GM18517 (cell line): ENCODE data around the gene SYK.
"Not testable (repeated sequence)": the region's sequence is repeated elsewhere in the genome, so short reads cannot be mapped to it uniquely, and the experiment has no call there.

ENCODE experiments used
- ATAC-seq: cut with Tn5 transposase; IDR thresholded peaks from one replicate; pipeline ENCODE4 v1.9.1; 2021; ENCODE audit warnings: mild to moderate bottlenecking, moderate library complexity; ENCODE audit not compliant: unreplicated experiment

SYK gene

DNA sequence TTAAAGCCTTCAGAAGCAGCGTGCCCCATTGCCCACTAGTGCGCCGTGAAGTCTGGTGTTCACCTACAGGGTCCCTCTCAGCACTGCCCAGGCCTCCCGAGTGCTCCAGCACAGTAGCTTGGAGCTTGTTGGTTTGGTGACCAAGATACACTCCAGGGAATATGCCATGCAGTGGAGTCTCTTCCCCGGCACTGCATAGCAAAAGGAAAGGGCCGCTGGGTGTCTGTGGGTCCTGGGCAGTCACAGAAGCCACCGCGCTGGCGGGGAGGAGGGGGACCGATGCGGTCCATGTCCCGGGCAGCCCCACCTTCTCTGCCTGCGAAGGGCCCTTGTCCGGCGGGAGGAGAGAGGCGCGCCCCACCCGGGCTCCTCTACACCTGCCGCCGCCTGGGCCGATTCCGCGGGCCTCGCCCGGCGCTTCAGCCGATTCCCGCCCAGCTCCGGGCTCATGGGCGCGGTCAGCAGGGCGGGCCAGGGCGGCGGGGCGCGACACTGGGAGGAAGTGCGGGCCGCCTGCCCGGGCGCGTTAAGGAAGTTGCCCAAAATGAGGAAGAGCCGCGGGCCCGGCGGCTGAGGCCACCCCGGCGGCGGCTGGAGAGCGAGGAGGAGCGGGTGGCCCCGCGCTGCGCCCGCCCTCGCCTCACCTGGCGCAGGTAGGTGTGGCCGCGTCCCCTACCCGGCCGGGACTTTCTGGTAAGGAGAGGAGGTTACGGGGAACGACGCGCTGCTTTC, at the start of gene SYK:
TSS of gene SYK (plus strand) at position 579 of the 732 bp plus-strand sequence. CDS start 42,080 bp downstream, outside the sequence.
- peak; percentile 41 for ATAC-seq

DNA sequence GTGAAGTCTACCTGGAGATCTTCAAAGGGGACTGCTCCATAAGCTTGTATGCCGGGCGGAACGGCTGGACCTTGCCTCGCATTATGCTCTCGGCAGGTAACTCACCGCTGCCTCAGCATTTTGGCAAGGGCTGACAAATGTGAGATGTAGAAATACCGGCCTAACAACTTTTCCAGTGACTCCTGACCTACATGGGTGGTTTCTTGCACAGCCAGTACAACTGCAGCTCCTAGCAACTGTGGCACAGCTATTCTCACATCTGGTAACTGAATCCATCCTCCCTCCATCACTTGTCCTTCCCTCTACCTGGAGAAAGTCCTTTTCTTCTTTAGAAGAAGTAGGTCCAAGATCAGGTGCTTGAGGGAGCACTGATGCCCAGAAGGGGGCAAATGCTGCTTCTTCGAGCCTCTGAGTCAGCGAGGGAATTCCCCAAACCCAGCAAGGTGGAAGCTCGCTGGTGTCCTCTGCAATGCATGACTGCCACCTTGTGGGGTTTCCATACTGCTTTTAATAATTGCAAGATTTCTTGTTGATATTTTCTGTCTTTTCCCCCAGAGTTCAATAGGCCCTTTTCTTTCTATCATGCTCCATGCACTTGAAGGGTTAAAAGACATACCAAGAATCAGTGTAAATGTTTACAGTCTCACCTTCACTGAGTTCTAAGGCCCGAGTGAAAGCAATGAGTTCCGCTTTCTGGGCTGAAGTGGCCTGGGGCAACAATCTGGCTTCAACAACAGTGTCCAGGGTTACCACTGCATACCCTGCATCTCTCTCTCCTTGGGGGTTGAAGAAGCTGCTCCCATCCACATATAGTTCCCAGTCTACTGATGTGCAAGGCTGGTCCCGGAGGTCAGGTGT, 45.9 kb upstream of the SYK start:
- ATAC-seq, result not testable (repeated sequence)

DNA sequence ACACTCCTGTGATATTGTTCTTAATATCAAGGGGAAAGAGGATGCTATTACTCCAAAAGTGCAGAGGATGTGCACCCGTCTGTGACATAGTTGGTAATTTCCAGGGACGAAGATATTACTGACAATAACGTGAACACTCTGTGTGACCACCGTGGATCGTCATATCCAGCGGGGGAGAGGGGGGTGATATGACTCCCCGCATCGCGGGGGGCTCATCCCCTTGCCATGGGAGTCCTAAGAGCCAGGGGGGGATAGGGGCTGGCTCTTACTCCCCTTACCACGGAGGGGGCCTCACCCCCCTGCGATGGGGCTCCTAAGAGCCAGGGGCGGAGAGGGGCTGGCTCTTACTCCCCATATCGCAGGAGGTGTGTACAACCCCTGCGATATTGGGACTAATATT, 41.0 kb upstream of the SYK start:
- ATAC-seq, result not testable (repeated sequence)

GRCh38 chr9:90766731-90767130, 34.9 kb upstream of the SYK start:
- no peak for ATAC-seq

DNA sequence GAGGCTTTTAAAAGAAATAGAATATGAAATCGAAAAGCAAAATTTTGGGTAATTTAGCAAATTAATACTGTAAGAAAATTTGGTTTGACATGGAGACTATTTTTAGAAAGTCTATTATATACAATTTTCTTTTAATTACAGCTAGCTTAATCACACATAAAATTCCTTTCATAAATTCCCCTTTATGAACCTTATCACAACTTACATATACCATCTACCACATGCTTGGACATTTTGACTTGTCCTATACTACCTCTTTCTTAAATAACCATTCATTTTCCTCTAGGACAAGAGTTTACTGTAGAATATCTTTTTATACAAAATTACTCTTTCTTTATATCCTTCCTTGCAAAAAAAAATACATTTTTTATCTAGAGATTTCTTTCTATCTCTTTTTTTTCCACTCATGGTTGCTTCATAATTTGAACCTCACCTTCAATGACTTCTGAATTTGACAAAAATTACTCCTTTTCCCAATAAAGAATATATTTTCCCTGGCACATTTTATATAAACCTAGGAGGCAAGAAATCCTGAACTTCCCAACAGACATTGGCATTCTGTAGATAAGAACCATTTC, 34.0 kb upstream of the SYK start:
- ATAC-seq, result no peak

DNA sequence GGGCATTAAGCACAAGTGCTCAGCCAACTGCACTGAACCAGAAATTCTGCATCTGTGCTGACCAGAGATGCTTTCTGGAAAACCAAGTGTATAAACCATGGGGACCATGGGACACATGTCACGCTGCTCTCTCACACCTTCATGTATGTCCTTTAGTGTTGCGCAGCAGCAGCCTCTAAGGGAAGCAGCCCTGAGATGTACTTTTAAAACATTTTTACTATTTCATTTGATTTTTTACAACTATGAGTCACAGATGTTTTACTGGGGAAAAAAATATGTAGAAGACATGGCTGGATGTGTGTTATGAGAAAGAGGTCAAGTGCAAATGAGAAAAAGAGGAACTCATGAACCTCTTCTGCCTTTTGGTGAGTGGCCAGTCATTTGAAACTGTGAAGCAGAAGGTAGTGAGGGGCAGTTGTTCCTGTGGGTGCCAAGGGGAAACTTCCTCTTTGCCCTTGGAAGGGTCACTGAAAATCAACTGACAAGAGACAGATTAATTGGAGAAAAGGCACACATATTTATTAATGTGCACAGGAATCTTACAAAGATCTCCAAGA, 31.4 kb upstream of the SYK start:
- no peak for ATAC-seq

GRCh38 chr9:90770927-90771326, 30.7 kb upstream of the SYK start:
- no peak for ATAC-seq

DNA sequence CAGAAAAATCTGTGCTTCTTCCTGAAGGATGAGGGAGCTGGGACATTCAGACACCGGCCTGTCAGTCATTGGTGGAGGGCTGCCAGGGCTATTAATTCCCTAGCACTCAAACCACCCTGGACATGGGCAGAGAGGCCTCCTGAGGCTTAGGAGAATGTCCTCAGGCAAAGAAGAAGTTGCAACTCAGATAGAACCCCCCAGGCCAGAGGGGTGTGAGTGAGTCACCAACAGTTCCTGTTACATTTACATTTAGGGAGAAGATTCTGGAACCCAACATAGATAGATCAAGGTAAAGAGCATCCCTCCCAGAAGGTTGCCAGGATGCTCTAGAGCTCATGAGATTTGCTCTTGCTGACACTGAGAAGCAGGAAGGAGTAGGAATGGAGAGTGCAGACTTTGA, 29.2 kb upstream of the SYK start:
- no peak for ATAC-seq

DNA sequence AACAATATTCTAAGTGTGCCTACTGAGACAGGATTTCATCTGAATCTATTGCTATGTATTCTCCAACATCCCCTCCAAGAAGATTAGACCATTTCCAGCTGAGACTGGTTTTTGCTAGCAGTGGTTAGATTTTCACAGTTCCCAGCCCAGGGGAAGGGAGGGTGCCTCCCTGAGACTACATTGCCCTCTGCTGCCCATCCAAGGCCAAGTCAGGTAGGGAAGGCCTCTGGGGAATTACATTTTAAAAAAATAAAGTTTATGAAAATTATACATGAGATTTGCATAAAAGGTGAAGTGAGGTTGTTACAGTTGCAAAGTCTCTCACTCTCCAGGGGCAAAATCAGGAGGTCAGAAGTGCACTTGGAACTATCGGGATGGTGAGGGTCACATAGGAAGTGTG, 28.0 kb upstream of the SYK start:
- ATAC-seq, result no peak

GRCh38 chr9:90774071-90774470, 27.5 kb upstream of the SYK start:
- no peak for ATAC-seq

GRCh38 chr9:90774682-90775081, 26.9 kb upstream of the SYK start:
- peak; percentile 78 for ATAC-seq

- ATAC-seq, result peak; percentile 46
Observed at GRCh38 chr9:90775657-90776056, 26.0 kb upstream of the SYK start.

GRCh38 chr9:90778746-90779145, 22.9 kb upstream of the SYK start:
- no peak for ATAC-seq

- ATAC-seq, result no peak
Observed at GRCh38 chr9:90783552-90783951, 18.1 kb upstream of the SYK start.

DNA sequence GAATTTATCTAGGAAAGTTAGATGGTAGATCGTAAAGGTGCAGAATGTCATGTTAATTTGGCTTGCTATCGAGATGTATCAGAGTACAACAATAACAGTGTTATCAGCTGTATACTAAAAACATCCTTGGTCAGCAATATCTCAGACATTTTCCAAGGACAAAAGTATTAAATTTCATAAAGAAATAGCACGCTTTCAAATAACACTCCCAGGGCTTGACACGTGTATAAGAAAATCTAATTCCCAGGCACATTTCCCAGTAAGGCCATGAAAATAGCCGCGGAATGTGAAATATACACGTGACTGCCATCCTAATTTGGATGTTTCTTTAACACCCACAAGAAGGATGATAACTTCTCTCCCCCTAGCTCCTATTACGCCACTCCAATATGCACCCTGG, 17.7 kb upstream of the SYK start:
- no peak for ATAC-seq

- ATAC-seq, result no peak
Observed at GRCh38 chr9:90787771-90788460, 13.7 kb upstream of the SYK start.

GRCh38 chr9:90788527-90788926, 13.1 kb upstream of the SYK start:
- ATAC-seq, result not testable (repeated sequence)

DNA sequence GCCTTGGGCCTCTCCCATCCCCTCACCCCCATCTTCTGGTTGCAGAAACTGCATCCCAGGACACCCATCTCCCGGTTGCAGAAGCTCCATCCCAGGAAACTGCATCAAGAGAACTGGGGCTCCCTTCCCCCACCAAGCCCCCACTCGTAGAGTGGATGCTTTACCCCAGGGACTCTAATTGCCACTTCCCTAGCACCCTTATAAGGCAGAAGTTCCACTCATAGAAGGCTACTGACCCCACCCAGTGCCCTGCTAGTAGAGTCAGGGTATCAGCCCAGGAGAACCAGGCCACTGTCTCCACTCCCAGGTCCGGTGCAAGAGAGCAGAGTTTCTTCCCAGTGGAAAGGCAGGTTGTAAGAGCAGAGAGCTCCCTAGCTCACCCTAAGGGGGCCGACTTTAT, 12.2 kb upstream of the SYK start:
- no peak for ATAC-seq

- ATAC-seq, result no peak
Observed at GRCh38 chr9:90789862-90790261, 11.8 kb upstream of the SYK start.

DNA sequence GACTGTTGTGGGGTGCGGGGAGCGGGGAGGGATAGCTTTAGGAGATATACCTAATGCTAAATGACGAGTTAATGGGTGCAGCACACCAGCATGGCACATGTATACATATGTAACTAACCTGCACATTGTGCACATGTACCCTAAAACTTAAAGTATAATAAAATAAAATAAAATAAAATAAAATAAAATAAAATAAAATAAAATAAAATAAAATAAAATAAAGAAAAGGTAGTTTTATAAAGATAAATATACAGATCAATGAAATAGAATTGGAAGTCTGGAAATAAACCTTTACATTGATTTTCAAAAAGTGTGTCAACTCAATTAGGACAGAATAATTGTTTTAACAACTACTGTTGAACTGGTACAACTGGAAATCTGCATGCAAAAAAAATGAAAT, 8.6 kb upstream of the SYK start:
- not testable (repeated sequence) for ATAC-seq

- no peak for ATAC-seq
Observed at GRCh38 chr9:90793729-90794128, 7.9 kb upstream of the SYK start.
